Stomach smooth muscle (tissue), 2 donors: ENCODE results near the gene POLR3E.

Experiments
- H3K27ac ChIP-seq: one replicate; pipeline ENCODE4 v1.7.0; 2013; ENCODE audit warnings: mild to moderate bottlenecking, low read length, inconsistent platforms
- H3K27me3 ChIP-seq, 2 donors: one replicate each; pipeline ENCODE4 v1.7.0; 2013; ENCODE audit warnings: low read length in 2 of 2; ENCODE audit not compliant: insufficient read depth in 2 of 2, control insufficient read depth in 1 of 2
- H3K36me3 ChIP-seq, 2 donors: one replicate each; pipeline ENCODE4 v1.7.0; 2013; ENCODE audit warnings: low read length in 2 of 2; ENCODE audit not compliant: control insufficient read depth in 2 of 2, insufficient read depth in 2 of 2
- H3K4me1 ChIP-seq: one replicate; pipeline ENCODE4 v1.7.0; 2013; ENCODE audit warnings: low read length; ENCODE audit not compliant: control insufficient read depth, insufficient read depth
- H3K4me3 ChIP-seq, 2 donors: one replicate each; pipeline ENCODE4 v1.7.0; 2013; ENCODE audit warnings: low read length in 2 of 2
- H3K9ac ChIP-seq, 2 donors: one replicate each; pipeline ENCODE4 v1.7.0; 2013; ENCODE audit warnings: low read length in 2 of 2, mild to moderate bottlenecking in 1 of 2
- H3K9me3 ChIP-seq, 2 donors: one replicate each; pipeline ENCODE4 v1.7.0; 2013; ENCODE audit warnings: low read length in 2 of 2; ENCODE audit not compliant: control insufficient read depth in 2 of 2
- donor health status: healthy.
- donor health status: Pancreatic carcinoma.

POLR3E gene

DNA sequence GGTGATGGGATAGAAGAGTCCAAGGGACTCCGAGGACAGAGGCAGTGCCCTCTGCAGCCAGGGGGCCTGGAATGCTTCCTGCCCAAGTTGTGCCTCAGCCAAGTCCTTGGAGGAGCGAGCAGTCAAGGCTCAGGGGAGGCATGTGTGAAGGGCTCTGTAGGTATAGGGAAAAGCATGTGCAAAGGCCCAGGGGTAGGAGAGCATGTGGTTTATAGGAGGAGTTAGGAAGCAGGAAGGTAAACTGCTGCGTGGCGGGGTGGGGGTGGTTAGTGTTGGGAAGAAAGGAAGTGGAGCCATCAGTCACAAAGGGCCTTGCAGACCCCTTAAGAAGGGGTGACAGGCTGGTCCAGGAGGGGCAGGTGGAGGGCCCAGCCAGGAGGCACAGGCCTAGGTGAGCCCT lies 7.2 kb downstream of the POLR3E start:
- no peaks in the 10 kb centered on the region for H3K9me3 ChIP-seq
- H3K36me3 ChIP-seq = peaks cover 36 to 55% of the 10 kb centered on the region in 2 donors
- H3K4me1 ChIP-seq = peaks cover 13% of the 10 kb centered on the region
- H3K27me3 ChIP-seq = no peaks in the 10 kb centered on the region
- H3K27ac ChIP-seq = no peak overlapping the region
- no peak overlapping the region for H3K9ac ChIP-seq
- H3K4me3 ChIP-seq = no peak overlapping the region

DNA sequence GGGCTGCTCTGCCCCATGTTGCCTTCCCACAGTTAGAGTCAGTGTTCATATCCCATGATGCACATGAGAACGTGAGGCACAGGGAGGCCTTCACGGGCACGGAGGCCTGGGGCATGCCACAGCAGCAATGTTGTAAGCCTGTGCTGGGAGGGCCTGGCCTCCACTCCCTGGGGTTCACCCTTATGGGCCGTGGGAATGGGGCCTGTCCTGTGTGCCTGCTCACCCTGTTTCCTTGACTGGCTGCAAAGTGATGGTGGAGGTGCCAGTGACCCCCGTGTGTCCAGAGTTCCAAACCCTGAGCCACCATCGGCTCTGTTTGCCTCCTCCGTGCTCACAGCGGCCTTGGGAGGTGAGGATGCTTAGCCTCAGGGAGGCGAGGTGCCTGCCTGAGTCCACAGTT lies 9.6 kb downstream of the POLR3E start:
- H3K4me3 ChIP-seq = no peak overlapping the region
- no peaks in the 10 kb centered on the region for H3K4me1 ChIP-seq
- H3K27me3 ChIP-seq = no peaks in the 10 kb centered on the region
- peaks cover 47 to 64% of the 10 kb centered on the region in 2 donors for H3K36me3 ChIP-seq
- no peak overlapping the region for H3K27ac ChIP-seq
- H3K9me3 ChIP-seq = no peaks in the 10 kb centered on the region
- H3K9ac ChIP-seq = no peak overlapping the region

DNA sequence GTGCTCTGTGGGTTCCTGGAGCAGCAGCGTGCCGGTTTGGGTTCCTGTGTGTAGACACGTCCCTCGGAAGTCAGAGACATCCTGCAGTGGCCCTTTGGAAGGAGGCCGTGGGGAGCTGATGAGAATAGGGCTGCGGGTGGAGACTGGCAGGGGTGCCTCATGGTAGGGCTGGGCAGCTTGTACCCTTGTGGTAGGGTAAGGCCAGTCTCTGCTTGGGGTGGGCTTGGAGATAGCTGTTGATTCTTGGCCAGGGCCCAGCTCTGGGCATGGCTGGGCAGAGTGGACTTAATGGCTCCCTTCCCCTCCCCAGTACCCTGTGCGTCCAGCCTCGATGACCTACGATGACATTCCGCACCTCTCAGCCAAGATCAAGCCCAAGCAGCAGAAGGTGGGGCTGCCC lies 10.6 kb downstream of the POLR3E start:
- Histone ChIP-seq H3K4me1 (no peaks in the 10 kb centered on the region), H3K27ac (no peak overlapping the region), H3K9me3 (no peaks in the 10 kb centered on the region), H3K27me3 (no peaks in the 10 kb centered on the region), H3K4me3 (no peak overlapping the region), H3K9ac (no peak overlapping the region), H3K36me3 (peaks cover 46 to 66% of the 10 kb centered on the region in 2 donors)

DNA sequence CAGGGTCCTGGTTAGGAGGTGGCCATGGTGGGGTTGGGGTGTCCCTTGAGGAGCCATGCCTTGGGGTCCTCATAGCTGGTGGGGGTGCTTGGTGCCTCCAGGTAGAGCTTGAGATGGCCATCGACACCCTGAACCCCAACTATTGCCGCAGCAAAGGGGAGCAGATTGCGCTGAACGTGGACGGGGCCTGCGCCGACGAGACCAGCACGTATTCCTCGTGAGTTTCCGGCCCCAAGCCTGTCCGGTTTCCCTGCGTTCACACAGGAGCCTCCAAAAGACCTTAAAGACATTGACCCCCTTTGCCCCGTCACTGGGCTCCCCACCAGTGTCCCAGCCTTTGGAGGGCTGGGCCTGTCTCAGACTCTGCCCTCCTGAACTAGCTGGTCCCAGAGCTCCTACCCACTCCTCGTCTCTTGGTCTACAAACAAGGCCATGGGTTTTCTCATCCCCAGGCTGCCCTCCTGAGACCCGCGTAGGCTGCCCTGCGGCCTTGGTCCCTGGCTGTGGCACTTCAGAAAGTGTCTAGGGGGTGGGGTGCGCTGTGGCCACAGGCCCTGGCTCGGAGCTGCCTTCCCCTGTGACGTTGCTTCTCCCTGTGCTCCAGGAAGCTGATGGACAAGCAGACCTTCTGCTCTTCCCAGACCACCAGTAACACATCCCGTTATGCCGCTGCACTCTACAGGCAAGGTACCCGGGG lies 11.8 kb downstream of the POLR3E start:
- H3K9me3 ChIP-seq = no peaks in the 10 kb centered on the region
- H3K27ac ChIP-seq = no peak overlapping the region
- H3K36me3 ChIP-seq = peaks cover 50 to 66% of the 10 kb centered on the region in 2 donors
- no peaks in the 10 kb centered on the region for H3K27me3 ChIP-seq
- no peak overlapping the region for H3K9ac ChIP-seq
- no peak overlapping the region for H3K4me3 ChIP-seq
- no peaks in the 10 kb centered on the region for H3K4me1 ChIP-seq

DNA sequence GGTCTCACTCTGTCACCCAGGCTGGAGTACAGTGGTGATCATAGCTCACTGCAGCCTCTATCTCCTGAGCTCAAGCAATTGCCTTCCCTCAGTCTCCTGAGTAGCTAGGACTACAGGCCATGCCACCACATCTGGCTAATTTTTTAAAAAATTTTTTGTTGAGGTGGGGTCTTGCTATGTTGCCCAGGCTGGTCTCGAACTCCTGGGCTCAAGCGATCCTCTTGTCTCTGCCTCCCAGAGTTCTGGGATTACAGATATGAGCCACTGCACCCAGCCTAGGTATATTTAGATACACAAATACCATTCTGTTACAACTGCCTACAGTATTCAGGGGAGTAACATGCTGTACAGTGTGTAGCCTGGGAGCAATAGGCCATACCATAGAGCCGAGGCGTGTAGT lies 14.3 kb downstream of the POLR3E start:
- Histone ChIP-seq H3K27ac (no peak overlapping the region), H3K4me1 (no peaks in the 10 kb centered on the region), H3K9me3 (no peaks in the 10 kb centered on the region), H3K4me3 (no peak overlapping the region), H3K36me3 (peaks cover 55 to 58% of the 10 kb centered on the region in 2 donors), H3K27me3 (no peaks in the 10 kb centered on the region), H3K9ac (no peak overlapping the region)

DNA sequence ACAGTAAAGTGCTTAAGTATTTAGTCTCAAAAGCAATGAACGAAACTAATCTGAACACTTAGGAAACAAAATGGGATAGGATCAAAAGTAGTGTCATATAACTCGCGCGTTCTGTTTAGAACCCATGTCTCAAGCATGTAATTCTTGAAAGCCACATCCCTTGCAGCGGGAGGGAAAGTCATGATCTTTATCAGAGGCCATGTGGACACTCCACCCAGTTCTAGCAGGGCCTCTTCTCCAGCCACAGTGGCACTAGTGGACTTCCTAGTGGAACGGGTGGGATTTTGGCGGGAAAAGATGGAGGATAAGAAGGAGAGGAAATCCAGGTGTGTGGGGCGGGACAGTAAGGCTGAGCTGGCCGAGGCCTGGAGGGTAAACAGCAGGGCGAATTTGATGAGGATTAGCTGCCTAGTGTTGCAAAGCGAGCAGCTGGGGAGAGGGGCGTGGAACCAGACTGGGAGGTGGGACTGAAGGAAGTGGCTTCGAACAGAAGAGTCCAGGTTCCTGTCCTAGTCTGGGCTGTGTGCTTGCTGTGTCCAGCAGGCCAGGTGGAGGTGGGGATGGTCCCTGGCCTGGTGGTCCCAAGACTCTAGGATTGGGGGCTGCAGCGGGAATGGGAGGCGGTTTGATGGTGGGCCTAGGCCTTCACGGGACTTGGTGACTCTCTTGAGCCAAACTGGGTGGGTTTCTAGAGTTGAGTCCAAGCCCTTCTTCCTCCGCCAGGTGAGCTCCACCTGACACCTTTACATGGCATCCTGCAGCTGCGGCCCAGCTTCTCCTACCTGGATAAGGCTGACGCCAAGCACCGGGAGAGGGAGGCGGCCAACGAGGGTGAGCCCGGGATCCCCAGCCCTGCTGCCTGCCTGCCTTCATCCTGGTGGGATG lies 15.9 kb downstream of the POLR3E start:
- no peaks in the 10 kb centered on the region for H3K27me3 ChIP-seq
- no peak overlapping the region for H3K4me3 ChIP-seq
- no peak overlapping the region for H3K27ac ChIP-seq
- H3K9me3 ChIP-seq = no peaks in the 10 kb centered on the region
- H3K9ac ChIP-seq = no peak overlapping the region
- no peaks in the 10 kb centered on the region for H3K4me1 ChIP-seq
- peaks cover 45 to 53% of the 10 kb centered on the region in 2 donors for H3K36me3 ChIP-seq

DNA sequence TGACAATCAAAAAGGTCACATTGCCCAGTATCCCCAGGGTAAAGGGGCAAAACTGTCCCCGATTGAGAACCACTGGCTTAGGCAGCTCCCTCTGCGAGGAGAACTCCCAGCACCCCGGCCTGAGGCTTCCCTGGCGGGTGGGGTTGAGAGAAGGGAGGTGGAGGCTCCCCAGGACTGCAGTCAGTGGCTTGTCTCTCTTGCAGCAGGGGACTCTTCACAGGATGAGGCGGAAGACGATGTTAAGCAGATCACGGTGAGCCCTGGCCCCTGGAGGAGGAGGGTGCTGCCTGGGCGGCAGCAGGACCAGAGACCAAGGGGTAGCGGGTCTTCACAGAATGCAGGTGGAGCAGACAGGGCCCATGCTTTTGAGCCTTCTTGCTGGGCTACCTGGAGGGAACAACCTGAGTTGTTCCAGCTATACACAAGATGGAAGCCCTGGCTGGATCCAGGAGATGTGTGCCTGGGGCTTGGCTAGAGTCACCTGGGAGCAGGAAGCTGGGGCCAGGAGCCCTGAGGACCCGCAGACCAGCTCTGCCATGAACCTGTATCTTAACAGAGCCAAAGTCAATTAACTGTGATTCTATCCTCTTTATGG lies 16.8 kb downstream of the POLR3E start:
- Histone ChIP-seq H3K27me3 (no peaks in the 10 kb centered on the region), H3K4me3 (no peak overlapping the region), H3K27ac (no peak overlapping the region), H3K36me3 (peaks cover 40 to 51% of the 10 kb centered on the region in 2 donors), H3K9ac (no peak overlapping the region), H3K9me3 (no peaks in the 10 kb centered on the region), H3K4me1 (no peaks in the 10 kb centered on the region)

DNA sequence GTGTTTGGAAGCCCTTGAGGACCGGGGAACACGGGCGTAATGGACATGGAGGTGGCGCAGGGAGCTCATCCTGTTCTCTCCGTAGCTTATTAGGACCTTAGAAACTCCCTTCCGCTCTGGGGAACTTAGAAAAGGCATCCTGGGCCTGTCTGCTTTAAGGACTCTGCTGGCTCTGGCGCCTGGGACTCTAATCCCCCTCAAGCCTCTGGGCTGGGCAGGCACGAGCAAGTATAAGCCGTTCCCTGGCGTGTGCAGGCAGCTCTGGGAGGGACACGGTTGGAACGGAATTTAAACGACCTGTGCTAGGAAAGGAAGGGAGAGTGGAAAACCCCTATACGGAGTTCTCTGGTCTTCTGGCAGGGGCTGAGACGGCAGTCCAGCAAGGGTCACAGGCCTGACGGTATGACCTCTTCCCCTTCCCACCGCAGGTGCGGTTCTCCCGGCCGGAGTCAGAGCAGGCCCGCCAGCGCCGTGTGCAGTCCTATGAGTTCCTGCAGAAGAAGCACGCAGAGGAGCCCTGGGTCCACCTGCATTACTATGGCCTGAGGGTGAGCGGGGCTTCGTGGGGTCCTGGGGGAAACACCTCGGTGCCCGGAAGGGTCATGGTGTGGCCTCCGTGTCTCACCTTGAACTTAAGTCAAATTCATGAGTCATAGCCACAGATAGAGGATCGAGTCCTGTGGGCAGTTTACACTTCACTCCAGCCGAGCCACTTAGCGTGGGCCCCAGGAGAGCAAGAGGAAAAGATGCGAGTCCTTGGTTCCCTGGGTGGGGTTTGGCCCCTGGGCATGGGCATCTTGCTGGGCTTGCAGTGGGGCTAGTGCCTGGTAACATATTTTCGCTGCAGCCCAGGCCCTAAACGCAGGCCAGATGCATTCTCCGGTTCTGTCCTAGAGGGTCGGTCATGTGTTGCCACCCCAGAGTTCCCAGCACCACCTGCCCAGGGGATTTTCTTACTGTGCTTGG lies 17.7 kb downstream of the POLR3E start:
- Histone ChIP-seq H3K27ac (no peak overlapping the region), H3K9me3 (no peaks in the 10 kb centered on the region), H3K4me1 (no peaks in the 10 kb centered on the region), H3K4me3 (no peak overlapping the region), H3K27me3 (no peaks in the 10 kb centered on the region), H3K36me3 (peaks cover 31 to 45% of the 10 kb centered on the region in 2 donors), H3K9ac (no peak overlapping the region)

DNA sequence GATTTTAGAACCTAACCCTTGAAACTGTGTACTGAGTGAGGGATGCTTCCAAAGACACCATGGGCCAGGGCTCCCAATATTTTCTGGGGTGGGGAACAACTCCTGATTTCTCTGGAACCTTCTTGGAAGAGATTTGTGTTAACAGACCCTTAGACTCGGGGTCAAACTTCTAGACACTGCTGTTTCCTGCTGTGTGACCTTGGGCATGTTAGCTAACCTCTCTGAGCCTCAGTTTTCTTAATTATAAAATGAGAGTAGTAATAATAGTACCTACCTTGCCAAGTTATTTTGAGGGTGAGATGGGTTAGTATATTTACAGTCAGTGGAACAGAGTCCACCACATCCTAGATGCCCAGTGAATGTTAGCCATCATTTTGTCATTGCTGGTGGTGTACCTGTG lies 18.8 kb downstream of the POLR3E start:
- no peaks in the 10 kb centered on the region for H3K27me3 ChIP-seq
- H3K27ac ChIP-seq = no peak overlapping the region
- H3K9me3 ChIP-seq = no peaks in the 10 kb centered on the region
- H3K4me1 ChIP-seq = no peaks in the 10 kb centered on the region
- H3K9ac ChIP-seq = no peak overlapping the region
- peaks cover 32 to 44% of the 10 kb centered on the region in 2 donors for H3K36me3 ChIP-seq
- no peak overlapping the region for H3K4me3 ChIP-seq

DNA sequence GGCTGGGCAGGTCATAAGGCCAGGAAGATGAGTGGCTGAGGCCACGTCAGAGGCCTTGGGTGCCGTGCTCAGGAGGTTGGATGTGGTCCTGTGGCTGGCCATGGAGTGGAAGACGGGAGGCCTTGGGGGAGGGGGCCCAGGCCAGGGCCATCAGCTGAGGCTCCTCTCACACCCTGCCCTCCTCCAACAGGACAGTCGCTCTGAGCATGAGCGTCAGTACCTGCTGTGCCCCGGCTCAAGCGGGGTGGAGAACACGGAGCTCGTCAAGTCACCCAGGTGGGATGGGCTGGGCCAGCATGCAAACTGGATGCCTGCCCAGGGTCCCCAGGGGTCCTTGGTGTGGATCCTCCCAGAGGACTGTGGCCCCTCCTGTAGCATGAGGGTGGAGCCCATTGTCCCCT lies 19.2 kb downstream of the POLR3E start:
- Histone ChIP-seq H3K9me3 (no peaks in the 10 kb centered on the region), H3K36me3 (peaks cover 33 to 48% of the 10 kb centered on the region in 2 donors), H3K27ac (no peak overlapping the region)

More for the DNA sequence above, 19.2 kb downstream of the POLR3E start:
- peaks cover 2% of the 10 kb centered on the region for H3K4me1 ChIP-seq
- H3K27me3 ChIP-seq = no peaks in the 10 kb centered on the region
- H3K4me3 ChIP-seq = no peak overlapping the region
- H3K9ac ChIP-seq = no peak overlapping the region
